HCT116 (cell line): Measurements from ENCODE around the gene HSF4. TPM values are rescaled to one million over a fixed set of nuclear protein-coding genes. Genes with fewer than 3 reads are reported as not detected.

Experiments
- ATAC-seq: fragments of 200-7000 bp; cut with Tn5 transposase; 2 replicates; pipeline ENCODE4 v1.9.1; 2020; ENCODE audit warnings: mild to moderate bottlenecking, moderate library complexity
- BruUV-seq: library from RNA; stranded (reverse); fragments of 400-500 nt; replicated peaks from 2 replicates; lab custom pipeline; 2021; lab: Mats Ljungman, UMichigan
- CTCF ChIA-PET: fragments of 300-600 bp; sonication (Branson Sonifier 250); formaldehyde crosslinking; loops from one replicate; lab custom pipeline; 2021; ENCODE audit warnings: antibody characterized with exemption; lab: Charles Lee
- POLR2A ChIA-PET: fragments of 300-600, 350-600 bp; sonication (Branson Sonifier 250); formaldehyde crosslinking; loops from one replicate; lab custom pipeline; 2021; ENCODE audit warnings: antibody characterized with exemption; lab: Charles Lee
- RAD21 ChIA-PET, 2 experiments: fragments of 300-600 bp; sonication (Branson Sonifier 250); formaldehyde crosslinking; loops; one replicate each; lab custom pipeline; 2023; ENCODE audit warnings: low total read pairs in 2 of 2; ENCODE audit not compliant: uncharacterized antibody in 2 of 2, unreplicated experiment in 2 of 2, low non-redundant PET in 1 of 2; lab: Charles Lee
- DNase-seq: peaks from one replicate; pipeline ENCODE4 v3.0.0-alpha.2; 2010; ENCODE audit warnings: low read depth, low spot score
- H2AFZ ChIP-seq: fragments of 200-600 bp; shearing (Covaris generic), sonication (generic); 2 replicates; pipeline ENCODE4 v1.6.1; 2017; ENCODE audit warnings: low read depth, mixed run types, mixed read lengths, antibody characterized with exemption, low read length; ENCODE audit not compliant: poor library complexity, severe bottlenecking
- H3K27ac ChIP-seq: 2 replicates; pipeline ENCODE4 v1.5.1; 2012; ENCODE audit warnings: low read depth, low read length
- H3K27me3 ChIP-seq: fragments of 200-600 bp; sonication (generic); 2 replicates; pipeline ENCODE4 v1.6.1; 2016; ENCODE audit warnings: mixed run types, low read length, mixed read lengths; ENCODE audit not compliant: insufficient read depth
- H3K36me3 ChIP-seq, 2 experiments: fragments of 200-500 bp in 1 of 2; fragments of 200-600 bp in 1 of 2; sonication (Bioruptor generic) in 1 of 2; sonication (generic) in 1 of 2; 2 replicates each; pipeline versions ENCODE4 v1.5.1 to v1.6.1; 2014 to 2016; ENCODE audit warnings: low read length in 2 of 2, inconsistent platforms in 1 of 2, mixed read lengths in 1 of 2, mixed run types in 1 of 2; ENCODE audit not compliant: insufficient read depth in 2 of 2, control insufficient read depth in 1 of 2
- H3K4me1 ChIP-seq, 2 experiments: fragments of 200-600 bp in 1 of 2; sonication (generic) in 1 of 2; 2 replicates each; pipeline versions ENCODE4 v1.5.1 to v1.6.1; 2012 to 2017; ENCODE audit warnings: low read length in 2 of 2, inconsistent platforms in 1 of 2, mild to moderate bottlenecking in 1 of 2, mixed read lengths in 1 of 2, mixed run types in 1 of 2, moderate library complexity in 1 of 2; ENCODE audit not compliant: insufficient read depth in 2 of 2, control insufficient read depth in 1 of 2
- H3K4me2 ChIP-seq: fragments of 200-600 bp; sonication (generic); 2 replicates; pipeline ENCODE4 v1.6.1; 2017; ENCODE audit warnings: mixed run types, low read length, mixed read lengths
- H3K4me3 ChIP-seq, 2 experiments: fragments of 200-600 bp in 1 of 2; sonication (generic) in 1 of 2; replicated peaks in 1 of 2; 2 replicates each; pipeline ENCODE4 v1.5.1; 2011 to 2016; ENCODE audit warnings: low read length in 2 of 2, control low read depth in 1 of 2, low read depth in 1 of 2, mild to moderate bottlenecking in 1 of 2, mixed read lengths in 1 of 2, mixed run types in 1 of 2
- H3K79me2 ChIP-seq: fragments of 200-600 bp; sonication (generic); 2 replicates; pipeline ENCODE4 v1.6.1; 2017; ENCODE audit warnings: mild to moderate bottlenecking, mixed run types, low read length, moderate library complexity, mixed read lengths; ENCODE audit not compliant: insufficient read depth
- H3K9ac ChIP-seq: fragments of 200-600 bp; sonication (generic); 2 replicates; pipeline ENCODE4 v1.6.1; 2016; ENCODE audit warnings: low read length, mixed read lengths
- H3K9me2 ChIP-seq: fragments of 200-600 bp; sonication (generic), shearing (Covaris generic); 2 replicates; pipeline ENCODE4 v1.6.1; 2017; ENCODE audit warnings: mixed run types, mild to moderate bottlenecking, moderate library complexity; ENCODE audit not compliant: insufficient read depth
- H3K9me3 ChIP-seq, 2 experiments: fragments of 200-500 bp in 1 of 2; fragments of 200-600 bp in 1 of 2; sonication (Bioruptor generic) in 1 of 2; sonication (generic) in 1 of 2; 2 replicates each; pipeline ENCODE4 v1.6.1; 2014 to 2017; ENCODE audit warnings: low read length in 2 of 2, mixed read lengths in 2 of 2, inconsistent platforms in 1 of 2, low read depth in 1 of 2, mild to moderate bottlenecking in 1 of 2, mixed run types in 1 of 2, moderate library complexity in 1 of 2; ENCODE audit not compliant: control insufficient read depth in 1 of 2, insufficient read depth in 1 of 2
- H4K20me1 ChIP-seq: fragments of 200-600 bp; sonication (generic), shearing (Covaris generic); 2 replicates; pipeline ENCODE4 v1.6.1; 2017; ENCODE audit warnings: mixed run types, mild to moderate bottlenecking, moderate library complexity; ENCODE audit not compliant: insufficient read depth
- CBX3 ChIP-seq: IDR thresholded peaks from 2 replicates; pipeline ENCODE4 v1.6.1; 2012; ENCODE audit warnings: low read depth
- EGR1 ChIP-seq: IDR thresholded peaks from 2 replicates; pipeline ENCODE4 v1.6.1; 2012; ENCODE audit warnings: low read depth
- ELF1 ChIP-seq: IDR thresholded peaks from 2 replicates; pipeline ENCODE4 v1.6.1; 2012; ENCODE audit warnings: low read depth, borderline replicate concordance
- EZH2 ChIP-seq: fragments of 200-600 bp; sonication (generic); IDR thresholded peaks from 2 replicates; pipeline ENCODE4 v1.6.1; 2017; ENCODE audit warnings: antibody characterized with exemption, mixed run types
- EZH2phosphoT487 ChIP-seq: fragments of 200-600 bp; IDR thresholded peaks from 2 replicates; pipeline ENCODE4 v1.6.1; 2018; ENCODE audit warnings: antibody characterized with exemption, borderline replicate concordance
- JUND ChIP-seq: IDR thresholded peaks from 2 replicates; pipeline ENCODE4 v1.6.1; 2012
- POLR2A ChIP-seq: IDR thresholded peaks from 2 replicates; pipeline ENCODE4 v1.7.0; 2011; ENCODE audit warnings: borderline replicate concordance; ENCODE audit not compliant: insufficient read depth, insufficient read length; ENCODE audit errors: extremely low read depth
- RAD21 ChIP-seq: IDR thresholded peaks from 2 replicates; pipeline ENCODE4 v1.6.1; 2012; ENCODE audit warnings: low read depth, mild to moderate bottlenecking
- SIN3A ChIP-seq: IDR thresholded peaks from 2 replicates; pipeline ENCODE4 v1.6.1; 2012; ENCODE audit warnings: low read depth
- SRF ChIP-seq: IDR thresholded peaks from 2 replicates; pipeline ENCODE4 v1.6.1; 2012; ENCODE audit warnings: low read depth
- YY1 ChIP-seq: IDR thresholded peaks from 2 replicates; pipeline ENCODE4 v1.6.1; 2011; ENCODE audit warnings: low read length, low read depth, moderate library complexity, mild to moderate bottlenecking; ENCODE audit not compliant: insufficient replicate concordance; ENCODE audit errors: extremely low read depth
- intact Hi-C: fragments of 100-400 bp; cut with micrococcal nuclease; formaldehyde crosslinking; loops from 2 replicates; pipeline ENCODE4 v1.10.0; 2022
- total RNA-seq: library from RNA; stranded (reverse); gene quantifications from one replicate; pipeline ENCODE4 v1.2.1, GENCODE V29; 2021; ENCODE audit not compliant: unreplicated experiment
- TF ChIP-seq, protein P1 (sequence below), 3 experiments: fragments of 200-600 bp in 1 of 3; sonication (generic) in 1 of 3; IDR thresholded peaks in 2 of 3; conservative IDR thresholded peaks in 1 of 3; 2 replicates each; pipeline ENCODE4 v1.5.1; 2012 to 2017; ENCODE audit warnings: low read depth in 2 of 3, low read length in 2 of 3, antibody characterized with exemption in 1 of 3, borderline replicate concordance in 1 of 3, control low read depth in 1 of 3, mild to moderate bottlenecking in 1 of 3, mixed read lengths in 1 of 3, mixed run types in 1 of 3, moderate library complexity in 1 of 3; ENCODE audit not compliant: insufficient read depth in 1 of 3
- TF ChIP-seq, protein P2 (sequence below): IDR thresholded peaks from 2 replicates; pipeline ENCODE4 v1.6.1; 2012
- TF ChIP-seq, protein P3 (sequence below): IDR thresholded peaks from 2 replicates; pipeline ENCODE4 v1.6.1; 2011; ENCODE audit warnings: mild to moderate bottlenecking, low read length, moderate library complexity; ENCODE audit not compliant: insufficient replicate concordance; ENCODE audit errors: extremely low read depth
- TF ChIP-seq, protein P4 (sequence below): IDR thresholded peaks from 2 replicates; pipeline ENCODE4 v1.6.1; 2012

Gene HSF4
- total RNA-seq, 1 experiment from 2014 or later, result 46.6 TPM

DNA sequence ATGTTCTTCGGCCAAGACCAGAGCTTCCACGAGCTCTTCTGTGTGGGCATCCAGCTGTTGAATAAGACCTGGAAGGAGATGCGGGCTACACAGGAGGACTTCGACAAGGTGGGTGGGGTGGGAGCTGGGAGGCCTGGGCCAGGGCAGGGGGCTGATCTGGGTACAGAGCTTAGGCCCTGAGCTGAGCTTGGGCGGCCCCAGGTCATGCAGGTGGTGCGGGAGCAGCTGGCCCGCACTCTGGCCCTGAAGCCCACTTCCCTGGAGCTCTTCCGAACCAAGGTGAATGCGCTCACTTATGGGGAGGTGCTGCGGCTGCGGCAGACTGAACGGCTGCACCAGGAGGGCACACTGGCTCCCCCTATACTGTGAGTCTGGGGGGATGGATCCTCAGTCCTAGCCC, 37.9 kb downstream of the HSF4 start:
- no peaks in the 10 kb centered on the region for H3K27me3 ChIP-seq
- H3K79me2 ChIP-seq, result peaks cover 11% of the 10 kb centered on the region; the same call in 1 of the 2 replicates
- no peak overlapping the region for H3K9ac ChIP-seq
- POLR2A ChIA-PET, result no interaction called here
- H2AFZ ChIP-seq, result no peak overlapping the region
- H3K9me3 ChIP-seq, result no peaks in the 10 kb centered on the region
- TF ChIP-seq, protein P1, sequence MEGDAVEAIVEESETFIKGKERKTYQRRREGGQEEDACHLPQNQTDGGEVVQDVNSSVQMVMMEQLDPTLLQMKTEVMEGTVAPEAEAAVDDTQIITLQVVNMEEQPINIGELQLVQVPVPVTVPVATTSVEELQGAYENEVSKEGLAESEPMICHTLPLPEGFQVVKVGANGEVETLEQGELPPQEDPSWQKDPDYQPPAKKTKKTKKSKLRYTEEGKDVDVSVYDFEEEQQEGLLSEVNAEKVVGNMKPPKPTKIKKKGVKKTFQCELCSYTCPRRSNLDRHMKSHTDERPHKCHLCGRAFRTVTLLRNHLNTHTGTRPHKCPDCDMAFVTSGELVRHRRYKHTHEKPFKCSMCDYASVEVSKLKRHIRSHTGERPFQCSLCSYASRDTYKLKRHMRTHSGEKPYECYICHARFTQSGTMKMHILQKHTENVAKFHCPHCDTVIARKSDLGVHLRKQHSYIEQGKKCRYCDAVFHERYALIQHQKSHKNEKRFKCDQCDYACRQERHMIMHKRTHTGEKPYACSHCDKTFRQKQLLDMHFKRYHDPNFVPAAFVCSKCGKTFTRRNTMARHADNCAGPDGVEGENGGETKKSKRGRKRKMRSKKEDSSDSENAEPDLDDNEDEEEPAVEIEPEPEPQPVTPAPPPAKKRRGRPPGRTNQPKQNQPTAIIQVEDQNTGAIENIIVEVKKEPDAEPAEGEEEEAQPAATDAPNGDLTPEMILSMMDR (IDR thresholded peaks at IDR 0.05 in 2 of 3, conservative IDR thresholded peaks at IDR 0.05 in 1 of 3; ENCODE audit: borderline replicate concordance in 1 of 3, insufficient read depth in 1 of 3, low read depth in 2 of 3, low read length in 2 of 3), result no peak
- TF ChIP-seq EGR1 (no peak), EZH2 (no peak), RAD21 (no peak), POLR2A (no peak), SIN3A (no peak), SRF (no peak), EZH2phosphoT487 (no peak), ELF1 (no peak), CBX3 (no peak), YY1 (no peak), JUND (no peak)
- TF ChIP-seq, protein P2, sequence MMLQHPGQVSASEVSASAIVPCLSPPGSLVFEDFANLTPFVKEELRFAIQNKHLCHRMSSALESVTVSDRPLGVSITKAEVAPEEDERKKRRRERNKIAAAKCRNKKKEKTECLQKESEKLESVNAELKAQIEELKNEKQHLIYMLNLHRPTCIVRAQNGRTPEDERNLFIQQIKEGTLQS, result no peak
- TF ChIP-seq, protein P3, sequence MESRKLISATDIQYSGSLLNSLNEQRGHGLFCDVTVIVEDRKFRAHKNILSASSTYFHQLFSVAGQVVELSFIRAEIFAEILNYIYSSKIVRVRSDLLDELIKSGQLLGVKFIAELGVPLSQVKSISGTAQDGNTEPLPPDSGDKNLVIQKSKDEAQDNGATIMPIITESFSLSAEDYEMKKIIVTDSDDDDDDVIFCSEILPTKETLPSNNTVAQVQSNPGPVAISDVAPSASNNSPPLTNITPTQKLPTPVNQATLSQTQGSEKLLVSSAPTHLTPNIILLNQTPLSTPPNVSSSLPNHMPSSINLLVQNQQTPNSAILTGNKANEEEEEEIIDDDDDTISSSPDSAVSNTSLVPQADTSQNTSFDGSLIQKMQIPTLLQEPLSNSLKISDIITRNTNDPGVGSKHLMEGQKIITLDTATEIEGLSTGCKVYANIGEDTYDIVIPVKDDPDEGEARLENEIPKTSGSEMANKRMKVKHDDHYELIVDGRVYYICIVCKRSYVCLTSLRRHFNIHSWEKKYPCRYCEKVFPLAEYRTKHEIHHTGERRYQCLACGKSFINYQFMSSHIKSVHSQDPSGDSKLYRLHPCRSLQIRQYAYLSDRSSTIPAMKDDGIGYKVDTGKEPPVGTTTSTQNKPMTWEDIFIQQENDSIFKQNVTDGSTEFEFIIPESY, result no peak
- TF ChIP-seq, protein P4, sequence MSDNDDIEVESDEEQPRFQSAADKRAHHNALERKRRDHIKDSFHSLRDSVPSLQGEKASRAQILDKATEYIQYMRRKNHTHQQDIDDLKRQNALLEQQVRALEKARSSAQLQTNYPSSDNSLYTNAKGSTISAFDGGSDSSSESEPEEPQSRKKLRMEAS, result no peak
- RAD21 ChIA-PET, result no interaction called here
- DNase-seq (no peak), ATAC-seq (no peak)
- peaks cover 11 to 17% of the 10 kb centered on the region in 2 experiments; a peak in 3 of 4 replicates for H3K36me3 ChIP-seq
- H3K4me2 ChIP-seq, result no peak overlapping the region
- H3K9me2 ChIP-seq, result no peaks in the 10 kb centered on the region
- H3K27ac ChIP-seq, result no peak overlapping the region
- CTCF ChIA-PET, result no interaction called here
- intact Hi-C loops, result no loop called here
- no peaks in the 10 kb centered on the region; the same call in 1 of the 2 replicates for H4K20me1 ChIP-seq
- H3K4me3 ChIP-seq, result no peak overlapping the region
- no TSS peak for BruUV-seq
- H3K4me1 ChIP-seq, result peaks cover 19 to 43% of the 10 kb centered on the region in 2 experiments
